Retinal pigment epithelial cell (primary cell): ENCODE measurements around the gene SPRTN.

Experiments used
- DNase-seq: peaks from one replicate; pipeline ENCODE4 v3.0.0-alpha.2; 2010; ENCODE audit warnings: low read depth
- H3K4me3 ChIP-seq: 2 replicates; pipeline ENCODE4 v1.5.1; 2011; ENCODE audit warnings: mild to moderate bottlenecking, low read length, control low read depth, moderate library complexity
- TF ChIP-seq, protein P1 (sequence below): conservative IDR thresholded peaks from 2 replicates; pipeline ENCODE4 v1.5.1; 2011; ENCODE audit warnings: low read depth, low read length, control low read depth, inconsistent platforms

The SPRTN gene

DNA sequence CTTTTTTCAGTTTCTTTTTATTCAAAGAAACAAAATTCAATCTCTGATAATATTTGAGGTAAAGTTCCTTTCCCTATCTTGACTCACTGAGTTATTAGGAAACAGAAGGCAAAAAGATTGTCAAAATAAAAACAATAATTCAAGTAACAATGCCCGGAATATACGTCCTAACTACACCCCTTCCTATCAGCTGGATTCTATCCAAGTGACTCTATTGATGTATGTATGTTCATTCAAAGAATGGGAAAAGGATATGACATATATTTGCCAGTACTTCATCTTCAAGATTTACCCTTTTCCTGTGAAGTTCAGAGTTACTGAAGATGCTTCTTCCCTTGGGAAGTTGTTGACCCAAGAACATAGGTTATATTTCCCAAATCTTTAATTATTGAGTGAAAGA is 13.7 kb downstream of the SPRTN start:
- TF ChIP-seq, protein P1, sequence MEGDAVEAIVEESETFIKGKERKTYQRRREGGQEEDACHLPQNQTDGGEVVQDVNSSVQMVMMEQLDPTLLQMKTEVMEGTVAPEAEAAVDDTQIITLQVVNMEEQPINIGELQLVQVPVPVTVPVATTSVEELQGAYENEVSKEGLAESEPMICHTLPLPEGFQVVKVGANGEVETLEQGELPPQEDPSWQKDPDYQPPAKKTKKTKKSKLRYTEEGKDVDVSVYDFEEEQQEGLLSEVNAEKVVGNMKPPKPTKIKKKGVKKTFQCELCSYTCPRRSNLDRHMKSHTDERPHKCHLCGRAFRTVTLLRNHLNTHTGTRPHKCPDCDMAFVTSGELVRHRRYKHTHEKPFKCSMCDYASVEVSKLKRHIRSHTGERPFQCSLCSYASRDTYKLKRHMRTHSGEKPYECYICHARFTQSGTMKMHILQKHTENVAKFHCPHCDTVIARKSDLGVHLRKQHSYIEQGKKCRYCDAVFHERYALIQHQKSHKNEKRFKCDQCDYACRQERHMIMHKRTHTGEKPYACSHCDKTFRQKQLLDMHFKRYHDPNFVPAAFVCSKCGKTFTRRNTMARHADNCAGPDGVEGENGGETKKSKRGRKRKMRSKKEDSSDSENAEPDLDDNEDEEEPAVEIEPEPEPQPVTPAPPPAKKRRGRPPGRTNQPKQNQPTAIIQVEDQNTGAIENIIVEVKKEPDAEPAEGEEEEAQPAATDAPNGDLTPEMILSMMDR = no peak
- no peak for DNase-seq
- no peak overlapping the region for H3K4me3 ChIP-seq

DNA sequence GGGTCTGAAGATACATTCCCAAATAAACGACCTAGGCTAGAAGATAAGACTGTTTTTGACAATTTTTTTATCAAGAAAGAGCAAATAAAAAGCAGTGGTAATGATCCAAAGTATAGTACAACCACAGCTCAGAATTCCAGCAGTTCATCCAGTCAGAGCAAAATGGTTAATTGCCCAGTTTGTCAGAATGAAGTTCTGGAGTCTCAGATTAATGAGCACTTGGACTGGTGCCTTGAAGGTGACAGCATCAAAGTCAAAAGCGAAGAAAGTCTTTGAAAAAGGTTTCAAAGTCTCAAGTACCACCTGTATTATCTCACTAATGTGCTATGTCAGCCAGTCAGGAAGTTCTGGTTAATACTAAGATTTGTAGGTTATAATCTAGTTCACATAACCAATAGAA is 15.0 kb downstream of the SPRTN start:
- H3K4me3 ChIP-seq = no peak overlapping the region
- TF ChIP-seq, protein P1 = no peak
- no peak for DNase-seq

DNA sequence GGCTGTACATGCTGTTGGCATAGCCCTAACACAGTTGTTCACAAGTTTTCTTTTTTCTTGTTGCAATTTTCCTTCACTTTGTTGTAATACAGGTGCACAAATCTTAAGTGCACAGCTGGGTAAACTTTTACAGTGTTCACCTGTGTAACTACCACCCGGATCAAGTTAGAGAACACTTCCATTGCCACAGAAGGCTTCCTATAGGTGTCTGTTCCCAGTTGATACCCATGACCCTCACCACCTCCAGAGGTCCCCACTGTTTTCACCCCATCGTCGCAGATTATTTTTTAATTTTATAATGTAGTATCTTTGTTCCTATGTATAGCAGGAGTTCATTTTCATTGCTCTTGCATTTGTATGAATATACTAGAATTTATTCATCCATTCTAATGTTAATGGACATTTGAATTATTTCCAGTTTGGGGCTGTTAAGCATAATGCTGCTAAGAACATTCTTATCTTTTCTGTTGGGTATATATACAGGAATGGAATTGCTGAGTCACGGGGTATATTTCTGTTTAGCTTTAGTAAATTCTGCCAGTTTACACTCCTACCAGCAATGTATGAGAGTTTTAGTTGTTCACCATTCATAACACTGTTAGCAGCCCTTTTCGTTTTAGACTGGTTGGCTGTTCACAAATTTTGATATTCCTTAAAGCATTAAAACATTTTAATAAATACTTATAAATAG is 16.4 kb downstream of the SPRTN start:
- TF ChIP-seq, protein P1 = no peak
- no peak for DNase-seq
- H3K4me3 ChIP-seq = no peak overlapping the region

DNA sequence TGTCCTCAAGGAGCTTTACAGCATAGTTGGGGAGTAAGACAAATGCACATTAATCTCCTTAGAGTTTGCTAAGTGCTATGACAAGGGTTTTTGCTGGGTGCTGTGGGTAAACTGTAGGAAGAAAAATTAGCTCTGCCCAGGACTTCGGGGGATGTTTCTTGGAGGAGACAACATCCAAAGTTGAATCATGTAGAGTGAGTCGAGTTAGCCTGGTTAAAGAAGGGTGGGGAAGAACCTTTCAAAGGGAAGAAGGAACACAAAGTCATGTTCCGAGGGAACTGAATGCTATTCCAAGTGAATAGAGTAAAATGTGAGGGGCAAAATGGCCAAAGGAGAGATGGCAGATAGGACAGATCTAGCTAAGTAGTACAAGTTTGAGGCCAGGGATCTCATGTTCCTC is 17.1 kb downstream of the SPRTN start:
- DNase-seq = no peak
- H3K4me3 ChIP-seq = no peak overlapping the region
- TF ChIP-seq, protein P1 = no peak

DNA sequence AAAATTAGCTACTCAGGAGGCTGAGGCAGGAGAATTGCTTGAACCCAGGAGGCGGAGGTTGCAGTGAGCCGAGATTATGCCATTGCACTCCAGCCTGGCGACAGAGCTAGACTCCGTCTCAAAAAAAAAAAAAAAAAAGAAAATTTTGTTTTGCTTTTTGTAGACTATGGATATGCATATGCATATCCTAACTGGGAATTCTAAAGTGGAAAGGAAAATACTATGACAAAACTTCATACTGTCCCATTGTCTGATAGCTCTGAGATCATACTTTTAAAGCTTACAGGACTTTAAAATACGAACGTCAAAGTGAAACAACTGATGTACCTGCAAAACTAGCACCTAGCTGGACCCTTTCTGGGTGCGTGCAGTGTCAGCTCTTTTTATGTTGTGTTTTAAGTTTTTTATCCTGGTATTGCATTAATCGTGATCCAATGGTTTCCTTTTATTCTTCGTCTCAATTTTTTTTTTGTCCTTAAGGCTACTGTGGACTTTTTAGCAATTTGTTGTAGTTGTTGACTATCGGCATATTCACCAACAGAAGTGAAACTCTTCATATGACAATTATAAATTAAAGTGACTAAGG is 19.2 kb downstream of the SPRTN start:
- TF ChIP-seq, protein P1 = no peak
- DNase-seq = no peak
- no peak overlapping the region for H3K4me3 ChIP-seq

DNA sequence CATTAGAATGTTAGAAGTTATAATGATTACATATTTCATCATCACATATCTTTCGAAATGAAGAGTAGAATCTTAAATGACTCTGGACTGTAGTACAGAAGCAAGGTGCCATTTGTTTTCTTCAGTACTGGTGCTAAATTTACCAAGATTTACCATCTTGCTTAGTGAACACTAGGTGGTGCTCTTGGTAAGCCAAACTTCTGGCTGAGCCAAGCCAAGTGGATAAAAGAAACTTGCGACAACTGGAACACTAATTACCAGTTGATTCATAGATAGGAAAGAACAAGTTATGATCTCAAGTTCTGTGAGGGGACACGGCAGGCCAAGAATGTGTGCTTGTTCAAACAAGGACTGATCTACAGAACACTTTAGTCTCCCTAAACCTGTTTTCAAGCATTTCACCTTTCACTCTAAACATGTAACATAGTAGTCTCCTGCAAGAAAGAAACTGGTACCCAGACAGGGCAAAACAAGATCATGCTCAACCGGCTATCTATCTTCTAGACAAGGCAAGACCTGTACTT is 19.8 kb downstream of the SPRTN start:
- DNase-seq = no peak
- H3K4me3 ChIP-seq = no peak overlapping the region
- TF ChIP-seq, protein P1 = peak; percentile 76

DNA sequence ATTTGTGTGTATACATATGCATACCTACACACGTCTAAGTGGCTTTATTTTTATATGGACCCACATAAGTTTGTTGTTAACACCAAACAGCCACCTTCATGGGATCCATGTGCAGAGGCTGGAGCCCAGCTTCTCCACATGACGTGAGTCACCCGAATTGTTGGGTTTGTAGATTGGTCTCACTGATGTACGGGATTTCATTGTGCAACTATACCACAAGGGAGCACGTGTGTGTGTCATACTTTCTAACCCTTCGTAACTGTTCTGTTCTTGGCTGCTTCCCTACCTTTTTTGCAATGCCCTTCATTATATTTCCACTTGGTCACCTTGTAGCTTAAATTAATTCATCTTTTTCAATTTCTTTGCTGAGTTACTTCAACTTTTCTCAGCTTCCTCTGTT is 21.0 kb downstream of the SPRTN start:
- no peak for DNase-seq
- no peak overlapping the region for H3K4me3 ChIP-seq
- TF ChIP-seq, protein P1 = no peak
